AG04450 (cell line): ENCODE results near the gene REC8. TPM values are rescaled to one million over a fixed set of nuclear protein-coding genes. Genes with fewer than 3 reads are reported as not detected.
"Not testable (repeated sequence)": the region's sequence is repeated elsewhere in the genome, so short reads cannot be mapped to it uniquely, and the experiment has no call there.

Experiments used
- CTCF ChIA-PET: fragments of 300-600, 350-600 bp; formaldehyde crosslinking; extraction: SDS; loops from one replicate; lab custom pipeline; 2022; ENCODE audit warnings: antibody characterized with exemption, inconsistent platforms; lab: Charles Lee
- POLR2A ChIA-PET: fragments of 350-600 bp; formaldehyde crosslinking; extraction: SDS; loops from one replicate; lab custom pipeline; 2021; ENCODE audit warnings: antibody characterized with exemption, inconsistent platforms; lab: Yijun Ruan, JAX
- DNase-seq: peaks from one replicate; pipeline ENCODE4 v3.0.0-alpha.2; 2011; ENCODE audit warnings: low read depth, low spot score
- H3K27ac ChIP-seq: one replicate; pipeline ENCODE4 v1.5.1; 2012; ENCODE audit warnings: low read depth, low read length, control low read depth
- H3K27me3 ChIP-seq: one replicate; pipeline ENCODE4 v1.6.0; 2012; ENCODE audit warnings: low read length; ENCODE audit not compliant: control insufficient read depth, insufficient read depth
- H3K4me3 ChIP-seq: 2 replicates; pipeline ENCODE4 v1.5.1; 2011; ENCODE audit warnings: mild to moderate bottlenecking, low read depth, low read length, control low read depth
- H3K9me3 ChIP-seq: 2 replicates; pipeline ENCODE4 v1.5.1; 2012; ENCODE audit warnings: low read length; ENCODE audit not compliant: control insufficient read depth, insufficient read depth
- polyA plus RNA-seq: library from polyadenylated mRNA; depleted of rRNA; stranded (reverse); fragments of >200 nt; gene quantifications from 2 replicates; pipeline ENCODE4 v1.2.3, GENCODE V29; 2011
- TF ChIP-seq, protein P1 (sequence below): IDR thresholded peaks from 2 replicates; pipeline ENCODE4 v1.5.1; 2011; ENCODE audit warnings: low read depth, low read length, control low read depth, inconsistent platforms

The REC8 gene
- polyA plus RNA-seq, 1 experiment, result 1.5 TPM

GRCh38 chr14:24196071-24197055 is 24.5 kb downstream of the REC8 start:
- DNase-seq, result no peak
- Histone ChIP-seq H3K27ac (peak overlapping the region; percentile 94), H3K27me3 (no peaks in the 10 kb centered on the region), H3K4me3 (peak overlapping the region; percentile 87), H3K9me3 (peaks cover 1% of the 10 kb centered on the region)
- CTCF ChIA-PET, result interaction anchor here (0.6 to 3.5 kb wide), 8 partner anchors 35 to 234 kb away, joined by 3 to 24 read pairs (median 4); partner anchors contain the start of genes IRF9 and TINF2
- TF ChIP-seq, protein P1, sequence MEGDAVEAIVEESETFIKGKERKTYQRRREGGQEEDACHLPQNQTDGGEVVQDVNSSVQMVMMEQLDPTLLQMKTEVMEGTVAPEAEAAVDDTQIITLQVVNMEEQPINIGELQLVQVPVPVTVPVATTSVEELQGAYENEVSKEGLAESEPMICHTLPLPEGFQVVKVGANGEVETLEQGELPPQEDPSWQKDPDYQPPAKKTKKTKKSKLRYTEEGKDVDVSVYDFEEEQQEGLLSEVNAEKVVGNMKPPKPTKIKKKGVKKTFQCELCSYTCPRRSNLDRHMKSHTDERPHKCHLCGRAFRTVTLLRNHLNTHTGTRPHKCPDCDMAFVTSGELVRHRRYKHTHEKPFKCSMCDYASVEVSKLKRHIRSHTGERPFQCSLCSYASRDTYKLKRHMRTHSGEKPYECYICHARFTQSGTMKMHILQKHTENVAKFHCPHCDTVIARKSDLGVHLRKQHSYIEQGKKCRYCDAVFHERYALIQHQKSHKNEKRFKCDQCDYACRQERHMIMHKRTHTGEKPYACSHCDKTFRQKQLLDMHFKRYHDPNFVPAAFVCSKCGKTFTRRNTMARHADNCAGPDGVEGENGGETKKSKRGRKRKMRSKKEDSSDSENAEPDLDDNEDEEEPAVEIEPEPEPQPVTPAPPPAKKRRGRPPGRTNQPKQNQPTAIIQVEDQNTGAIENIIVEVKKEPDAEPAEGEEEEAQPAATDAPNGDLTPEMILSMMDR, result no peak
- POLR2A ChIA-PET, result interaction anchor here (0.7 to 1.3 kb wide), 12 partner anchors 9 to 104 kb away, joined by 3 to 12 read pairs (median 4); partner anchors contain the start of genes CHMP4A, DCAF11, EMC9 and MDP1

- ChIA-PET CTCF (interaction anchor here (0.6 to 3.5 kb wide), 5 partner anchors 36 to 233 kb away, joined by 3 to 24 read pairs (median 4); partner anchors contain the start of gene IRF9), POLR2A (interaction anchor here (0.9 kb wide), 1 partner anchor 50 kb away, joined by 4 read pairs; no protein-coding TSS in a partner anchor)
These were observed 25.2 kb downstream of the REC8 start for GRCh38 chr14:24197056-24197450.

DNA sequence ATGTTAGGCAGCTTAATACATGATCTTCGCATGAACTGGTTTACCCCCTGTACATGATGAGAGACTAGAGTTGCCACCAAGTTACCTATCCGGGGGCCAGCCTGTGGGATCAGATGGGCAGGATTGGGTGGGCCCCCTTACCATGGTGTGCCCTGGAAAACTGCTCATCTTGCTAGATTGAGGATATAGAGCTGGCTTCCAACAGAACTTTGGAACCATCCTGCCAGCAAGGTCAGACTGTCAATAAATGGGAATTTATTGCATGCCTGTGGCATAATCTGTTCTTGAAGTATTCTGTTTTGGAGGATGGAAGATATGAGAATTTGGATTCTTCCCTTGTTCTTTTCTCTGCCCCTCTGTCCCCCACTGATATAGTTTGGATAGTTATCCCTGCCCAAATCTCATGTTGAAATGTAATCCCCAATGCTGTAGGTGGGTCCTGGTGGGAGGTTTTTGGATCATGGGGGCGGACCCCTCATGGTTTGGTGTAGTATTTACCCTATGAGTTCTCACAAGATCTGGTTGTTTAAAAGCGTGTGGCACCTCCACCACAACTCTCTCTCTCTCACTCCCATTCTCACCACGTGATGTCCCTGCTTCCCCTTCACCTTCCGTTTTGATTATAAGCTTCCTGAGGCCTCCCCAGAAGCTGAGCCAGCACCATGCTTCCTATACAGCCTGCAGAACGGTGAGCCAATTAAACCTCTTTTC is 27.1 kb downstream of the REC8 start:
- Histone ChIP-seq H3K9me3 (peaks cover 5% of the 10 kb centered on the region), H3K4me3 (no peak overlapping the region), H3K27ac (no peak overlapping the region), H3K27me3 (no peaks in the 10 kb centered on the region)
- POLR2A ChIA-PET, result interaction anchor here (0.5 to 1.2 kb wide), 3 partner anchors 14 to 98 kb away, joined by 6 to 11 read pairs (median 8); partner anchors contain the start of gene CHMP4A
- no peak for DNase-seq
- CTCF ChIA-PET, result interaction anchor here (1.0 kb wide), 1 partner anchor 38 kb away, joined by 4 read pairs; the partner anchor contains the start of gene IRF9
- TF ChIP-seq, protein P1, result no peak

More at GRCh38 chr14:24197056-24197450, 25.2 kb downstream of the REC8 start:
- TF ChIP-seq, protein P1, result no peak
- no peaks in the 10 kb centered on the region for H3K27me3 ChIP-seq
- no peak overlapping the region for H3K27ac ChIP-seq
- H3K9me3 ChIP-seq, result peaks cover 5% of the 10 kb centered on the region
- H3K4me3 ChIP-seq, result no peak overlapping the region
- no peak for DNase-seq

GRCh38 chr14:24202538-24202937 is 30.7 kb downstream of the REC8 start:
- CTCF ChIA-PET, H3K4me3 ChIP-seq, POLR2A ChIA-PET, H3K9me3 ChIP-seq, H3K27ac ChIP-seq, DNase-seq, H3K27me3 ChIP-seq: not testable (repeated sequence)

DNA sequence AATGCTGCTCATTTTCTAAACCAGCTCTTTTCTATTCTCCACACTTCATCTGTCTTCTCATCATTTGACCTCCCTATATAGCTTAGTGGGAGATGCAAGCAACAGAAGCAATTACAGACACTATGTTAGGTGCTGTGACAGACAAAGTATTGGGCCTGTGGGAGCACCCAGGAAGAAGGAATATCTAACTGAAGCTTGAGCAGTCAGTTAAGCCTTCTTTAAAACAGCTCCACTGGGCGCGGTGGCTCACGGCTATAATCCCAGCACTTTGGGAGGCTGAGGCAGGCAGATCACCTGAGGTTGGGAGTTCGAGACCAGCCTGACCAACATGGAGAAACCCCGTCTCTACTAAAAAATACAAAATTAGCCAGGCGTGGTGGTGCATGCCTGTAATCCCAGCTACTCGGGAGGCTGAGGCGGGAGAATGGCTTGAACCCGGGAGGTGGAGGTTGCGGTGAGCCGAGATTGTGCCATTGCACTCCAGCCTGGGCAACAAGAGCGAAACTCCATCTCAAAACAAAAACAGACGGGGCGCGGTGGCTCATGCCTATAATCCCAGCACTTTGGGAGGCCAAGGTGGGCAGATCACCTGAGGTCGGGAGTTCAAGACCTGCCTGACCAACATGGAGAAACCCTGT is 31.5 kb downstream of the REC8 start:
- CTCF ChIA-PET, result interaction anchor here (0.6 to 0.9 kb wide), 2 partner anchors 10 to 68 kb away, joined by 3 read pairs; partner anchors contain the start of genes CHMP4A and RABGGTA
- H3K27me3 ChIP-seq, H3K9me3 ChIP-seq, POLR2A ChIA-PET, DNase-seq, H3K4me3 ChIP-seq, H3K27ac ChIP-seq: not testable (repeated sequence)
